HFFc6 (cell line): ENCODE data around the gene RAD51B. TPM values are rescaled to one million over a fixed set of nuclear protein-coding genes. Genes with fewer than 3 reads are reported as not detected.

ENCODE experiments used
- DNase-seq: peaks from one replicate; pipeline ENCODE4 v3.0.0-alpha.2; 2018
- H3K27ac Mint-ChIP-seq: 2 replicates; pipeline ENCODE4 v1.8.0; 2020; ENCODE audit warnings: mild to moderate bottlenecking, mixed read lengths
- H3K27me3 Mint-ChIP-seq: 2 replicates; pipeline ENCODE4 v1.8.0; 2021; ENCODE audit warnings: mild to moderate bottlenecking, moderate library complexity, mixed read lengths; ENCODE audit not compliant: insufficient read depth
- H3K36me3 Mint-ChIP-seq: 2 replicates; pipeline ENCODE4 v1.8.0; 2021; ENCODE audit warnings: low read depth, mixed read lengths
- H3K4me1 Mint-ChIP-seq: 2 replicates; pipeline ENCODE4 v1.8.0; 2020; ENCODE audit warnings: low read depth, mixed read lengths
- H3K4me3 Mint-ChIP-seq: 2 replicates; pipeline ENCODE4 v1.8.0; 2020; ENCODE audit warnings: mild to moderate bottlenecking, moderate library complexity, mixed read lengths
- H3K9me3 Mint-ChIP-seq: 2 replicates; pipeline ENCODE4 v1.8.0; 2020; ENCODE audit warnings: mild to moderate bottlenecking, mixed read lengths
- total RNA-seq, 6 experiments: library from RNA; stranded (reverse); fragmentation: NEBNext Ultra II Directional; extraction: Animal tissue kit (Norgen Biotek cat#: 25700); gene quantifications; 2 replicates in 1 of 6; 3 replicates in 5 of 6; pipeline ENCODE4 v1.2.3, GENCODE V29; 2021
- TF ChIP-seq, protein P1 (sequence below): fragments of 200-600 bp; sonication (generic); IDR thresholded peaks from 2 replicates; pipeline ENCODE4 v1.5.0; 2021; ENCODE audit warnings: antibody characterized with exemption, mild to moderate bottlenecking

The RAD51B gene
- total RNA-seq, 6 experiments from 2014 or later: 7.1 to 12.4 (median 9.6) TPM

GRCh38 chr14:67853715-67854114 is 34.1 kb downstream of the RAD51B start:
- no peaks in the 10 kb centered on the region; the same call in none of the 2 replicates for H3K27me3 Mint-ChIP-seq

DNA sequence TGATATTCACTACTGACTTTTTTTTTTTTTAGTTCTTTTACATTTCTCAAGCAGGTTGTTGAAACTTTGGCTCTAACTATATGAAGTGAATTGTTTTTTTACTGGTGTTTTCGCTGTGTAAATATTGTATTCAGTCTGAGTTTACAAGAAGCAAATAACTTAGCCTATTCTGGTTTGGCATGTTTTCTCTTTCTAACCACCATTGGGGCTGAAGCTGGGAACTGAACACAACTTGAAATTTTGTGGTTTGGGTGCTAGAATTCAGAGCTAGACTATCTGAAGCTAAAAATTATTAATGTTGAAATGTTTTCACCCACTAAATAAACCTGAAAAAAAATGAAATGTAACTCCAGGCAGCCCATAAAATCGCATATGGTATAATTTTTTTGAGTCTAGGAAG is 37.2 kb downstream of the RAD51B start:
- Mint-ChIP-seq H3K9me3 (no peaks in the 10 kb centered on the region), H3K27ac (no peak overlapping the region), H3K27me3 (no peaks in the 10 kb centered on the region; the same call in none of the 2 replicates), H3K36me3 (no peaks in the 10 kb centered on the region), H3K4me1 (peaks cover 16% of the 10 kb centered on the region), H3K4me3 (no peak overlapping the region)
- no peak for DNase-seq
- TF ChIP-seq, protein P1, sequence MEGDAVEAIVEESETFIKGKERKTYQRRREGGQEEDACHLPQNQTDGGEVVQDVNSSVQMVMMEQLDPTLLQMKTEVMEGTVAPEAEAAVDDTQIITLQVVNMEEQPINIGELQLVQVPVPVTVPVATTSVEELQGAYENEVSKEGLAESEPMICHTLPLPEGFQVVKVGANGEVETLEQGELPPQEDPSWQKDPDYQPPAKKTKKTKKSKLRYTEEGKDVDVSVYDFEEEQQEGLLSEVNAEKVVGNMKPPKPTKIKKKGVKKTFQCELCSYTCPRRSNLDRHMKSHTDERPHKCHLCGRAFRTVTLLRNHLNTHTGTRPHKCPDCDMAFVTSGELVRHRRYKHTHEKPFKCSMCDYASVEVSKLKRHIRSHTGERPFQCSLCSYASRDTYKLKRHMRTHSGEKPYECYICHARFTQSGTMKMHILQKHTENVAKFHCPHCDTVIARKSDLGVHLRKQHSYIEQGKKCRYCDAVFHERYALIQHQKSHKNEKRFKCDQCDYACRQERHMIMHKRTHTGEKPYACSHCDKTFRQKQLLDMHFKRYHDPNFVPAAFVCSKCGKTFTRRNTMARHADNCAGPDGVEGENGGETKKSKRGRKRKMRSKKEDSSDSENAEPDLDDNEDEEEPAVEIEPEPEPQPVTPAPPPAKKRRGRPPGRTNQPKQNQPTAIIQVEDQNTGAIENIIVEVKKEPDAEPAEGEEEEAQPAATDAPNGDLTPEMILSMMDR: no peak

More at GRCh38 chr14:67853715-67854114, 34.1 kb downstream of the RAD51B start:
- TF ChIP-seq, protein P1: no peak
- H3K27ac Mint-ChIP-seq: no peak overlapping the region
- DNase-seq: no peak
- peaks cover 6% of the 10 kb centered on the region; the same call in 1 of the 2 replicates for H3K36me3 Mint-ChIP-seq
- no peaks in the 10 kb centered on the region for H3K9me3 Mint-ChIP-seq
- peaks cover 2% of the 10 kb centered on the region for H3K4me1 Mint-ChIP-seq
- H3K4me3 Mint-ChIP-seq: no peak overlapping the region

DNA sequence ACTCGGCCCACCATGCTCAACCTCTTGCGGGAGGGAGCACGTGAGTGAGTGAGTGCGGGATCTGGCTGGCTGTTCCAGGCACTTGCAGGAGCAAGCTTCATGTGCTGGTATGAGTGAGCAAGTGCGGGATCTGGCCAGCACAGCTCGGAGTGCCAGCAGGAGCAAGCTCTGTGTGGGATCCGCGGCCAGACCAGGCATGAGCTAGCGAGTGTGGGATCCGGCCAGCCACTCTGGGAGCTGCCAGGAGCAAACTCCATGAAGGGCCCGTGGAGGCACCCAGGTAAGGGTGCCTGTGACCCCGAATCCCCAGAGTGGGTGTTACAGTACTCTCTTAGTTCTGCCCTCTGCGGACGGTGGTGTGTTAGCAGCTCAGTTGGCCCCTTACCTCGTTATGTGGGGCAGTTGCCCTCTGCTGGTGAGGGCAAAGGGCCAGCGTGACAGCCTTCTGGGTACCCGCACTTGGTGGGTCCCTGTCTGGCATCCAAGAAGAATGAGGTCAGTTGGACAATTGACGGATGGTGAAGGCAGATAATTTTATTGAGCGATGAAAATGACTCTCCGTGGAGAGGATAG is 38.3 kb downstream of the RAD51B start:
- TF ChIP-seq, protein P1: no peak
- no peak for DNase-seq
- Mint-ChIP-seq H3K9me3 (no peaks in the 10 kb centered on the region), H3K36me3 (no peaks in the 10 kb centered on the region), H3K27me3 (no peaks in the 10 kb centered on the region; the same call in none of the 2 replicates), H3K4me1 (peaks cover 16% of the 10 kb centered on the region), H3K27ac (no peak overlapping the region), H3K4me3 (no peak overlapping the region)

- Mint-ChIP-seq H3K9me3 (no peaks in the 10 kb centered on the region), H3K36me3 (no peaks in the 10 kb centered on the region), H3K27me3 (no peaks in the 10 kb centered on the region; the same call in none of the 2 replicates), H3K4me3 (no peak overlapping the region), H3K27ac (no peak overlapping the region), H3K4me1 (peaks cover 16% of the 10 kb centered on the region)
- DNase-seq: no peak
- TF ChIP-seq, protein P1: no peak
Observed at GRCh38 chr14:67859169-67859749, 39.7 kb downstream of the RAD51B start.

- Mint-ChIP-seq H3K27ac (no peak overlapping the region), H3K27me3 (no peaks in the 10 kb centered on the region; the same call in 1 of the 2 replicates), H3K4me1 (peaks cover 16% of the 10 kb centered on the region), H3K4me3 (no peak overlapping the region), H3K36me3 (no peaks in the 10 kb centered on the region), H3K9me3 (no peaks in the 10 kb centered on the region)
- DNase-seq: no peak
- TF ChIP-seq, protein P1: no peak
Observed at GRCh38 chr14:67863223-67863622, 43.6 kb downstream of the RAD51B start.
